Measurements from ENCODE around the gene MYO5B. TPM values are rescaled to one million over a fixed set of nuclear protein-coding genes. Genes with fewer than 3 reads are reported as not detected.

The MYO5B gene
- polyA plus RNA-seq, 1 donor from 2014 or later, result 1.2 TPM

- Mint-ChIP-seq H3K36me3 (no peaks in the 10 kb centered on the region), H3K4me3 (no peak overlapping the region)
Observed at GRCh38 chr18:49878567-49879270, 316.2 kb downstream of the MYO5B start.

GRCh38 chr18:49878015-49878414 is 316.9 kb downstream of the MYO5B start:
- H3K4me1 Mint-ChIP-seq, result no peaks in the 10 kb centered on the region
- H3K36me3 Mint-ChIP-seq, result no peaks in the 10 kb centered on the region
- H3K4me3 Mint-ChIP-seq, result no peak overlapping the region
- no peaks in the 10 kb centered on the region for H3K9me3 Mint-ChIP-seq
- peaks cover 2% of the 10 kb centered on the region for H3K27me3 Mint-ChIP-seq
- H3K27ac Mint-ChIP-seq, result no peak overlapping the region

More at GRCh38 chr18:49878567-49879270, 316.2 kb downstream of the MYO5B start:
- Mint-ChIP-seq H3K27me3 (peaks cover 2% of the 10 kb centered on the region), H3K27ac (peak overlapping the region in 1 of 3 donors; percentile 54), H3K4me1 (no peaks in the 10 kb centered on the region), H3K9me3 (no peaks in the 10 kb centered on the region)

GRCh38 chr18:49876536-49876935 is 318.4 kb downstream of the MYO5B start:
- Mint-ChIP-seq H3K27ac (no peak overlapping the region), H3K36me3 (no peaks in the 10 kb centered on the region), H3K9me3 (no peaks in the 10 kb centered on the region), H3K4me3 (no peak overlapping the region), H3K27me3 (peaks cover 1% of the 10 kb centered on the region), H3K4me1 (no peaks in the 10 kb centered on the region)

GRCh38 chr18:49875783-49876182 is 319.2 kb downstream of the MYO5B start:
- no peaks in the 10 kb centered on the region for H3K4me1 Mint-ChIP-seq
- no peak overlapping the region for H3K4me3 Mint-ChIP-seq
- H3K27me3 Mint-ChIP-seq, result peaks cover 1% of the 10 kb centered on the region
- no peaks in the 10 kb centered on the region for H3K9me3 Mint-ChIP-seq
- H3K27ac Mint-ChIP-seq, result no peak overlapping the region
- H3K36me3 Mint-ChIP-seq, result no peaks in the 10 kb centered on the region

GRCh38 chr18:49875155-49875554 is 319.8 kb downstream of the MYO5B start:
- Mint-ChIP-seq H3K27me3 (peaks cover 1% of the 10 kb centered on the region), H3K4me1 (no peaks in the 10 kb centered on the region), H3K9me3 (no peaks in the 10 kb centered on the region), H3K36me3 (no peaks in the 10 kb centered on the region), H3K4me3 (no peak overlapping the region), H3K27ac (no peak overlapping the region)

GRCh38 chr18:49874238-49874637 is 320.7 kb downstream of the MYO5B start:
- H3K4me1 Mint-ChIP-seq, result no peaks in the 10 kb centered on the region
- H3K27me3 Mint-ChIP-seq, result peaks cover 1% of the 10 kb centered on the region
- H3K27ac Mint-ChIP-seq, result no peak overlapping the region
- H3K36me3 Mint-ChIP-seq, result no peaks in the 10 kb centered on the region
- no peak overlapping the region for H3K4me3 Mint-ChIP-seq
- no peaks in the 10 kb centered on the region for H3K9me3 Mint-ChIP-seq

GRCh38 chr18:49869354-49869753 is 325.6 kb downstream of the MYO5B start:
- Mint-ChIP-seq H3K27ac (no peak overlapping the region), H3K4me1 (no peaks in the 10 kb centered on the region), H3K36me3 (peaks cover 3% of the 10 kb centered on the region), H3K4me3 (no peak overlapping the region), H3K9me3 (no peaks in the 10 kb centered on the region), H3K27me3 (no peaks in the 10 kb centered on the region)

GRCh38 chr18:49866680-49867079 is 328.3 kb downstream of the MYO5B start:
- Mint-ChIP-seq H3K4me1 (no peaks in the 10 kb centered on the region), H3K9me3 (no peaks in the 10 kb centered on the region), H3K36me3 (peaks cover 3% of the 10 kb centered on the region), H3K27me3 (no peaks in the 10 kb centered on the region), H3K4me3 (no peak overlapping the region), H3K27ac (no peak overlapping the region)

- Mint-ChIP-seq H3K27ac (no peak overlapping the region), H3K4me1 (no peaks in the 10 kb centered on the region)
Observed at GRCh38 chr18:49865401-49865800, 329.5 kb downstream of the MYO5B start.

GRCh38 chr18:49863769-49864621 is 331.0 kb downstream of the MYO5B start:
- Mint-ChIP-seq H3K9me3 (no peaks in the 10 kb centered on the region), H3K27me3 (no peaks in the 10 kb centered on the region), H3K4me1 (no peaks in the 10 kb centered on the region), H3K36me3 (peaks cover 3% of the 10 kb centered on the region), H3K4me3 (no peak overlapping the region), H3K27ac (peak overlapping the region in 1 of 3 donors; percentile 9)

More at GRCh38 chr18:49865401-49865800, 329.5 kb downstream of the MYO5B start:
- H3K4me3 Mint-ChIP-seq, result no peak overlapping the region
- H3K9me3 Mint-ChIP-seq, result no peaks in the 10 kb centered on the region
- H3K27me3 Mint-ChIP-seq, result no peaks in the 10 kb centered on the region
- peaks cover 3% of the 10 kb centered on the region for H3K36me3 Mint-ChIP-seq

GRCh38 chr18:49862656-49863385 is 332.1 kb downstream of the MYO5B start:
- no peak overlapping the region for H3K4me3 Mint-ChIP-seq
- H3K9me3 Mint-ChIP-seq, result no peaks in the 10 kb centered on the region
- H3K4me1 Mint-ChIP-seq, result no peaks in the 10 kb centered on the region
- no peaks in the 10 kb centered on the region for H3K27me3 Mint-ChIP-seq
- peak overlapping the region in 1 of 3 donors; percentile 83 for H3K27ac Mint-ChIP-seq
- peaks cover 3% of the 10 kb centered on the region for H3K36me3 Mint-ChIP-seq

- H3K4me3 Mint-ChIP-seq, result no peak overlapping the region
- no peaks in the 10 kb centered on the region for H3K36me3 Mint-ChIP-seq
- H3K27ac Mint-ChIP-seq, result no peak overlapping the region
- H3K4me1 Mint-ChIP-seq, result no peaks in the 10 kb centered on the region
- H3K9me3 Mint-ChIP-seq, result no peaks in the 10 kb centered on the region
- H3K27me3 Mint-ChIP-seq, result no peaks in the 10 kb centered on the region
Observed at GRCh38 chr18:49861659-49862058, 333.3 kb downstream of the MYO5B start.

- H3K4me3 Mint-ChIP-seq, result no peak overlapping the region
- no peaks in the 10 kb centered on the region for H3K36me3 Mint-ChIP-seq
- H3K27ac Mint-ChIP-seq, result no peak overlapping the region
- H3K27me3 Mint-ChIP-seq, result no peaks in the 10 kb centered on the region
- no peaks in the 10 kb centered on the region for H3K9me3 Mint-ChIP-seq
- H3K4me1 Mint-ChIP-seq, result no peaks in the 10 kb centered on the region
Observed at GRCh38 chr18:49859725-49860124, 335.2 kb downstream of the MYO5B start.

- Mint-ChIP-seq H3K27me3 (no peaks in the 10 kb centered on the region), H3K36me3 (no peaks in the 10 kb centered on the region), H3K27ac (no peak overlapping the region), H3K9me3 (no peaks in the 10 kb centered on the region), H3K4me1 (no peaks in the 10 kb centered on the region), H3K4me3 (no peak overlapping the region)
Observed at GRCh38 chr18:49859021-49859359, 336.0 kb downstream of the MYO5B start.

- Mint-ChIP-seq H3K4me3 (no peak overlapping the region), H3K27ac (no peak overlapping the region), H3K4me1 (no peaks in the 10 kb centered on the region), H3K9me3 (no peaks in the 10 kb centered on the region), H3K27me3 (no peaks in the 10 kb centered on the region), H3K36me3 (no peaks in the 10 kb centered on the region)
Observed at GRCh38 chr18:49858309-49859020, 336.5 kb downstream of the MYO5B start.

Measured in IgD-negative memory B cell (primary cell).